ENCODE measurements around the gene MGAT1. TPM values are rescaled to one million over a fixed set of nuclear protein-coding genes. Genes with fewer than 3 reads are reported as not detected.

The MGAT1 gene
- total RNA-seq, 1 experiment from 2014 or later, result 28.6 TPM

DNA sequence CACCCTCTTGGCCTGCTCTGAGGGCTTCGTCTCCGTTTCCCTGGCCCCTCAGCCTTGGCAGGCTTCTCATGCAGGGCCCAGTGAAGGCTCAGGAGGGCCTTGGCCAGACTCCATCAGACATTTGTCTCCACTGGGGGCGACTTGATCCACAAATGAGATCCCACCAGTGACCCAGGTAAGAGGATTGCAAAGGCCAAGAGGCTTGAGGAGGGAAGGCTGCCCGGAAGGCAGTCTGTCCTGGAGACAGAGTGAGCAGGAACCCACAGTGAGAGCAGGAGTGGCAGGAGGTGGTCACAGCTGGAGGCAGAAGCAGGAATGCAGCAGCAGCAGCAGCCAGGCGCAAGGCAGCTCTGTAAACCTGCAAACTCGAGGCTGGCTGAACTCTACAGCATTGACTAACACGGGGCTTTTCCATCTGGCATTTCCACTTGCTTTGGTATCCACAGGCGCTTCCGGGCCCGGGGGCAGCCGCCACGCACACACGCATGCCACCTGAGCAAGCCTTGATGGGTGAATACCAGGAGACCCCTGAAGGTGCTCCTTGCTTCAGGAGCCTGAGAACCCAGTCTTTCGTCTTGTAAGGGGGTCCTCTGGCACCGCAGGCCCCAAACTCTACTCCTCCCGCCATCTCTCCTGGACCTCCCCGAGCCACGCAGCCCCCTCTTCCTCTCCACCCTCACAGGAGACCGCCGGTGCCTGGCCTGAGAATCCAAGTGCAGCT, 14.7 kb downstream of the MGAT1 start:
- no peak overlapping the region for H3K27ac ChIP-seq (ENCODE audit: low read length)
- 0 out of 2 replicates have a peak, but pooled peaks cover 2% of the 10 kb centered on the region for H4K20me1 ChIP-seq (ENCODE audit: insufficient read depth, low read depth, low read length)
- peaks cover 3% of the 10 kb centered on the region; the same call in 1 of the 2 replicates for H3K79me2 ChIP-seq (ENCODE audit: low read length)
- H2AFZ ChIP-seq (ENCODE audit: low read length), result no peak overlapping the region
- no peaks in the 10 kb centered on the region for H3K4me1 ChIP-seq (ENCODE audit: low read length)
- no peak overlapping the region for H3K4me2 ChIP-seq (ENCODE audit: low read depth, low read length, poor library complexity, severe bottlenecking)
- peaks cover 3% of the 10 kb centered on the region; the same call in 1 of the 2 replicates for H3K36me3 ChIP-seq (ENCODE audit: insufficient read depth, low read length)
- H3K9me2 ChIP-seq (replicated peaks; ENCODE audit: insufficient read depth, low read length), result no peaks in the 10 kb centered on the region
- no peaks in the 10 kb centered on the region for H3K27me3 ChIP-seq (ENCODE audit: low read length)
- no peak for DNase-seq
- H3K4me3 ChIP-seq (ENCODE audit: low read length), result no peak overlapping the region
- H3K9ac ChIP-seq (ENCODE audit: low read length), result no peak overlapping the region
- H3K9me3 ChIP-seq (ENCODE audit: low read length), result no peaks in the 10 kb centered on the region

DNA sequence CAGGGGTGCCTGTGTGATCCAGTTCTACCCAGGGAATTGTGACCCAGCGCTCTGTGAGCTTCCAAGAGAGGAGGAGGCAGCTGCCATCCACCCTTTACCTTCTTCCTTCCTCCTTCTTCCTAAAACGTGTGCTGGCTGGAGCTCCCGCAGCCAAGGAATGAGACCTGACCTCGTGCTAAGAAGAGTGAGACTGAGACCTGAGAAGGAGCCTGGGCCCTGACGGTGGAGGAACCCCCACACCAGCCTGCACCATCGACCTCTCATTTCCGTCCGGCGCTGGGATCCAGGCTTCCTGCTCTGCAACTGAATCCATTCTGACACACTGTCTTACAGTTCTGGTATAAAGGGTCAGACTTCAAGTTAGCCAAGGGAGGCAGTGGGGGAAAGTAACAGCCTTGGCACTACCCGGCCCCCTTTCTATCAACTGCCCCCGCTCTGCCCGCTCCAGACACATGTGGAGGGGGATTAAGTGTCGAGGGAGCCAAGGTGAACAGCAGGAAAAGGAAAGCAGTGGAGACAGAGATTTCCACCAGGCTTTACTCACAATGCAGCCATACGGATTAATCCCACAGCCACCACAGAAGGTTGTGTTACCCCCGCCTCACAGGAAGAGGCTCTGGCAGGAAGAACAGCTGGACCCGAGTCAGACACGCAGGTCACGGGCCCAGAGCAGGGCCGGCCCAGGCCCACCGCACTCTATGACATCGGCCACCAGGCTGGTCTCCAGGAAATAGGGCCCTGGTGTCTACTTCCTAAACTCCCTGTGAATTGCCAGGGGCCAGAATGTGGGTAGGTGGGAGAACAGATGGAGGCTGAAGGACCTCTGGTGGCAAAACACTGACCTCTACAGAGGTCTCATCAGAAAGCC, 15.8 kb downstream of the MGAT1 start:
- Histone ChIP-seq H4K20me1 (ENCODE audit: insufficient read depth, low read depth, low read length) (no peaks in the 10 kb centered on the region), H3K27ac (ENCODE audit: low read length) (no peak overlapping the region), H3K9me3 (ENCODE audit: low read length) (no peaks in the 10 kb centered on the region), H3K9me2 (replicated peaks; ENCODE audit: insufficient read depth, low read length) (no peaks in the 10 kb centered on the region), H3K79me2 (ENCODE audit: low read length) (no peaks in the 10 kb centered on the region), H3K4me2 (ENCODE audit: low read depth, low read length, poor library complexity, severe bottlenecking) (no peak overlapping the region), H3K4me1 (ENCODE audit: low read length) (no peaks in the 10 kb centered on the region), H3K4me3 (ENCODE audit: low read length) (no peak overlapping the region), H3K27me3 (ENCODE audit: low read length) (no peaks in the 10 kb centered on the region), H3K9ac (ENCODE audit: low read length) (no peak overlapping the region), H2AFZ (ENCODE audit: low read length) (no peak overlapping the region), H3K36me3 (ENCODE audit: insufficient read depth, low read length) (peaks cover 3% of the 10 kb centered on the region; the same call in 1 of the 2 replicates)
- DNase-seq, result no peak

DNA sequence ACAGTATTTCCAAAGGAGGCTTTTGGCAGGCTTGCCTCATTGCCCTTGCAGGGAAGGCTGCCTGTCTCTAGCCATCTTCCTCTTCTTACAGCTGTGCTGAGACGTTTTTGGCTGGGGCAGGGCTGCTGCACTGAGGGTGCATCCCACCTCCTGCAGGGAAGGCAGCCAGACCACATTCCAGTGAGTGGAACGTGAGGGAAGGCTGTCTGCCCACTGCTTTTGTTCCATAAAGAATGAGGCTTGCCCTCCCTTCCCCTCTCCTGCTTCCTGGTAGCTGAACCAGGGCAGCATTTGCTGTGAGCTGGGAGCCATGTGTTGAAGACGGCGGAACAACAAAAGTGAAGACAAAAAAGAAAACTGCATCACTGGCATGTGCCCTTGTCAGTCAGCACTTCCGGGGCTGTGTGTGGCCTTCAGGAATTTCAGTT, 16.8 kb downstream of the MGAT1 start:
- no peak for DNase-seq
- H3K9me2 ChIP-seq (replicated peaks; ENCODE audit: insufficient read depth, low read length), result no peaks in the 10 kb centered on the region
- H3K4me2 ChIP-seq (ENCODE audit: low read depth, low read length, poor library complexity, severe bottlenecking), result no peak overlapping the region
- no peak overlapping the region for H3K27ac ChIP-seq (ENCODE audit: low read length)
- no peak overlapping the region for H3K9ac ChIP-seq (ENCODE audit: low read length)
- no peaks in the 10 kb centered on the region for H3K79me2 ChIP-seq (ENCODE audit: low read length)
- H3K4me1 ChIP-seq (ENCODE audit: low read length), result no peaks in the 10 kb centered on the region
- H3K27me3 ChIP-seq (ENCODE audit: low read length), result no peaks in the 10 kb centered on the region
- no peak overlapping the region for H2AFZ ChIP-seq (ENCODE audit: low read length)
- H3K36me3 ChIP-seq (ENCODE audit: insufficient read depth, low read length), result no peaks in the 10 kb centered on the region
- no peaks in the 10 kb centered on the region for H4K20me1 ChIP-seq (ENCODE audit: insufficient read depth, low read depth, low read length)
- no peak overlapping the region for H3K4me3 ChIP-seq (ENCODE audit: low read length)
- no peaks in the 10 kb centered on the region for H3K9me3 ChIP-seq (ENCODE audit: low read length)

DNA sequence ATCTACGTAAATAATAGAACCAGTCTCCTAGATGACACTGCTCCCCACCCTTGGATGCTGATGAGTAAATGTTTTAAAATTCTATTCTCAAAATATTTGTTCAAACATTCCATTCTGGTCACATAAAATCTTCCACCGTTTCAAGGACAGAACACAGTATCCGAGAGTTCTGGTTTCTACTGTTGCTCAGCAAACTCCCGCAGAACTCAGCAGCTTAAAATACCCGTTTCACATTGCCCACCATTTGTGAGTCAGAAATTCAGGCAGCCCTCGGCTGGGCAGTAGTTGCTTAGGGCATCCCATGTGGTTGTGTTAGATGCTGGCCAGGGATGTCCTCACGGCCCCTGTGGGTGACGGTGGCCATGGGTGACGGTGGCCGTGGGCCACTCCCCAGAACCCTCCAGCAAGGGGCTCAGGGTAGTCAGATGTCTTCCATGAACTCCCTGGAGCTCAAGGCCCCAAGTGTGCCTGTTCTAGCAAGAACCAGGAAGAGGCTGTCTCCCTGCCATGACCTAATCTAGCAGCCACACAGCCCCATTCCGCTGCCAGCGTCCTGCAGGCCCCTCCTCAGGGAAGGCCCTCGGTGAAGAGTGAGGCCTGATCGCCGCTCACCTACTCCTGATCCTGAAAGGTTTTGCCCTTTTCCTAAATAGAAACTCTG, 17.4 kb downstream of the MGAT1 start:
- no peak for DNase-seq
- Histone ChIP-seq H3K4me1 (ENCODE audit: low read length) (no peaks in the 10 kb centered on the region), H4K20me1 (ENCODE audit: insufficient read depth, low read depth, low read length) (no peaks in the 10 kb centered on the region), H2AFZ (ENCODE audit: low read length) (no peak overlapping the region), H3K79me2 (ENCODE audit: low read length) (no peaks in the 10 kb centered on the region), H3K4me3 (ENCODE audit: low read length) (no peak overlapping the region), H3K9me3 (ENCODE audit: low read length) (no peaks in the 10 kb centered on the region), H3K4me2 (ENCODE audit: low read depth, low read length, poor library complexity, severe bottlenecking) (no peak overlapping the region), H3K9ac (ENCODE audit: low read length) (no peak overlapping the region), H3K27me3 (ENCODE audit: low read length) (no peaks in the 10 kb centered on the region), H3K27ac (ENCODE audit: low read length) (no peak overlapping the region), H3K9me2 (replicated peaks; ENCODE audit: insufficient read depth, low read length) (no peaks in the 10 kb centered on the region), H3K36me3 (ENCODE audit: insufficient read depth, low read length) (no peaks in the 10 kb centered on the region)

DNA sequence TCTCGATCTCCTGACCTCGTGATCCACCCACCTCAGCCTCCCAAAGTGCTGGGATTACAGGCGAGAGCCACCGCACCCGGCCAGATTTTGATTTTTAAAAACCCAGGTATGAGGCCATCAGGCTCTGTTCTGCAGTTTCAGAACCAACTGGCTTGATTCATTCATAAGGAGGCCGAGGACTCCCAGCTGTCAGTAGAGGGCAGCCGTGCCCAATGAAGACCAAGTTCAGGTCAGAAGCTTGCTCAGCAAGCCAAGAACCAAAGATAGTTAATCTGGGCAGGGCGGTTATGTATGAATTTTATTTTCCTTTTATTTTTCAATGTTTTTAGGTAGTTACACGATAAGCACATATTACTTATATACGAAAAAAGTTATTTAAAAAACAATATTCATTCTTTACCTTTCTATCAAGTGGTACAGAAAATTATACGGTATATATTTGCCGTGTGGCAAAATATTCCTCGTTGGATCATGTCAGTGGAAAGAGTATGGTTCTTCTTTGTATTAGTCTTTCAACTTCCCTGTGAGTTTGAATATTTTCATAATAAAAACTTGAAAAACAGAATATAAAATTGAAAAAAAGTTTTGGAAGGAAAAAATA, 18.0 kb downstream of the MGAT1 start:
- Histone ChIP-seq H3K9me3 (ENCODE audit: low read length) (no peaks in the 10 kb centered on the region), H3K4me1 (ENCODE audit: low read length) (no peaks in the 10 kb centered on the region), H3K4me2 (ENCODE audit: low read depth, low read length, poor library complexity, severe bottlenecking) (no peak overlapping the region), H3K36me3 (ENCODE audit: insufficient read depth, low read length) (no peaks in the 10 kb centered on the region), H4K20me1 (ENCODE audit: insufficient read depth, low read depth, low read length) (no peaks in the 10 kb centered on the region), H3K9me2 (replicated peaks; ENCODE audit: insufficient read depth, low read length) (no peaks in the 10 kb centered on the region), H3K79me2 (ENCODE audit: low read length) (no peaks in the 10 kb centered on the region), H3K9ac (ENCODE audit: low read length) (no peak overlapping the region), H3K27ac (ENCODE audit: low read length) (no peak overlapping the region), H3K27me3 (ENCODE audit: low read length) (no peaks in the 10 kb centered on the region), H3K4me3 (ENCODE audit: low read length) (no peak overlapping the region), H2AFZ (ENCODE audit: low read length) (no peak overlapping the region)
- DNase-seq, result peak; percentile 81

DNA sequence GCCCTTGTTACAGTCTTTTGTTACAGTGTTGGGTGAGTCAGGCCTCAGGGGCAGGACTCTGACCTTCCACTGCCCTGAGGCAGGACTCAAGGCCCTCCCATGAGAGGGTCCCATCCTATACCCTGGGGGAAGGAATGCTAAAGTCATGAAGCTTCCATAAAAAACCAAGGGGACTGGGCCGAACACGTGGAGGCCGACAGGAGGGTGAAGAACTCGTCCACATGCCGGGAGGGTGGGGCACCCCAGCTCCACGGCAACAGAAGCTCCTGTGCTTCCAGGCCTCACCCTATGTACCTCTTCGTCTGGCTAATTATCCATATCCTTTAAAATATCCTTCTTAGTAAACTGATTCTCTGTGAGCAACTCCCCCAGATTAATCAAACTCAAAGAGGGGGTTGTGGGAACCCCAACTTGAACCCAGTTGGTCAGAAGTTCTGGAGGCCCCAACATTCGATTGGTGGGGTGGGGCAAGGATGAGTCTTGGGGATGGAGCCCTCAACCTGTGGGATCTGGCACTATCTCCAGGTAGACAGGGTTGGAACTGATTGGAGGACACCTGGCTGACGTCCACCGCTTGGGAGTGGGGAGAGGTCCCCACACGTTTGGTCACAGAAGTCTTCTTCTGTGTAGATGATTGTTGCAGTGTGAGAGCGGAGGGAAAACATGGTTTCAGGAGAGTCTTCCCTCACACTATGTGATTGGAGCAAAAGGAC, 19.1 kb downstream of the MGAT1 start:
- no peak overlapping the region for H3K9ac ChIP-seq (ENCODE audit: low read length)
- no peaks in the 10 kb centered on the region for H3K79me2 ChIP-seq (ENCODE audit: low read length)
- no peaks in the 10 kb centered on the region for H3K27me3 ChIP-seq (ENCODE audit: low read length)
- no peak overlapping the region for H3K4me2 ChIP-seq (ENCODE audit: low read depth, low read length, poor library complexity, severe bottlenecking)
- no peak overlapping the region for H3K27ac ChIP-seq (ENCODE audit: low read length)
- DNase-seq, result no peak
- no peak overlapping the region for H3K4me3 ChIP-seq (ENCODE audit: low read length)
- H2AFZ ChIP-seq (ENCODE audit: low read length), result no peak overlapping the region
- H3K36me3 ChIP-seq (ENCODE audit: insufficient read depth, low read length), result no peaks in the 10 kb centered on the region
- H3K9me2 ChIP-seq (replicated peaks; ENCODE audit: insufficient read depth, low read length), result no peaks in the 10 kb centered on the region
- H3K9me3 ChIP-seq (ENCODE audit: low read length), result no peaks in the 10 kb centered on the region
- no peaks in the 10 kb centered on the region for H4K20me1 ChIP-seq (ENCODE audit: insufficient read depth, low read depth, low read length)
- no peaks in the 10 kb centered on the region for H3K4me1 ChIP-seq (ENCODE audit: low read length)

DNA sequence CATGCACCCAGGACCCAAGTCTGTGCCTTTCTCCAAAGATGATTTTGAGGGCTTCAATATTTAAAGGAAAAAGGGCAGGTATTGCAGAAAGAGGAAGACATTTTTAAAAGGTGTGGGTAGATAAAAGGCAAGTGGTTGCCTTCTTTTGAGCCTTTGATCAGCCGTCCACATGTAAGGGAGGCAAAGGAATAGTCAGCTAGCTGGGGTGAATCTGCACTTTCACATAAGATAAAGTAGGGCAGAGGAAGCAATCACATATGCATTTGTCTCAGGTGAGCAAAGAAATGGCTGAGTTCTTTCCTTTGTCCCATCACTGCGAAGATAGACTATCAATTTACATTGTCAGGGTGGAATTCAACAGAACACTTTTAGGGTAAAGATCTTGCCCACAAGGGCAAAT, 19.9 kb downstream of the MGAT1 start:
- H3K79me2 ChIP-seq (ENCODE audit: low read length), result no peaks in the 10 kb centered on the region
- no peak overlapping the region for H3K27ac ChIP-seq (ENCODE audit: low read length)
- no peaks in the 10 kb centered on the region for H4K20me1 ChIP-seq (ENCODE audit: insufficient read depth, low read depth, low read length)
- H3K4me1 ChIP-seq (ENCODE audit: low read length), result no peaks in the 10 kb centered on the region
- H3K4me2 ChIP-seq (ENCODE audit: low read depth, low read length, poor library complexity, severe bottlenecking), result no peak overlapping the region
- no peak overlapping the region for H2AFZ ChIP-seq (ENCODE audit: low read length)
- H3K9me2 ChIP-seq (replicated peaks; ENCODE audit: insufficient read depth, low read length), result no peaks in the 10 kb centered on the region
- H3K36me3 ChIP-seq (ENCODE audit: insufficient read depth, low read length), result no peaks in the 10 kb centered on the region
- no peaks in the 10 kb centered on the region for H3K27me3 ChIP-seq (ENCODE audit: low read length)
- H3K4me3 ChIP-seq (ENCODE audit: low read length), result no peak overlapping the region
- no peak overlapping the region for H3K9ac ChIP-seq (ENCODE audit: low read length)
- no peak for DNase-seq
- no peaks in the 10 kb centered on the region for H3K9me3 ChIP-seq (ENCODE audit: low read length)
